GM18870 (cell line): Measurements from ENCODE around the gene SLC35E2B.
"Not testable (repeated sequence)": the region's sequence is repeated elsewhere in the genome, so short reads cannot be mapped to it uniquely, and the experiment has no call there.

Source experiments
- ATAC-seq: cut with Tn5 transposase; IDR thresholded peaks from one replicate; pipeline ENCODE4 v1.9.1; 2021; ENCODE audit warnings: moderate library complexity; ENCODE audit not compliant: unreplicated experiment

SLC35E2B gene

GRCh38 chr1:1647567-1648241 lies 44.9 kb downstream of the SLC35E2B start:
- ATAC-seq, result not testable (repeated sequence)

DNA sequence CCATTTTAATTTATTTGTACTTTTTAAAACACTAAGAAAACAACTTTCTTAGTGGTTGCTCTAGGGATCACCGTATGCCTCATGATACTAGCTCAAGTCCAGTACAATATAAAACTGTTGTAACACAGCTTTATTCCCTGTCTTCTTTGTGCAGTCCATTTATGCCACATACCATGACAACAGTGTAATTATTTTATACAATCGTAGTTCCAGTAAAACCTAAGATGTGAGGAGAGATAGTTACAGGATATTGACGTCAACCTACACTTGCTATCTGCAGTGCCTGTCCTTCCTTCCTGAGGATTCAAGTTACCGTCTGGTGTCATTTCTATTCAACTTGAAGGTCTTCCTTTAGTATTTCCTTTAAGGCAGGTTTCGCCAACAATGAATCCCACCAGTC lies 46.3 kb downstream of the SLC35E2B start:
- not testable (repeated sequence) for ATAC-seq

GRCh38 chr1:1640711-1641461 lies 51.7 kb downstream of the SLC35E2B start:
- not testable (repeated sequence) for ATAC-seq

GRCh38 chr1:1640081-1640480 lies 52.5 kb downstream of the SLC35E2B start:
- not testable (repeated sequence) for ATAC-seq

GRCh38 chr1:1639368-1639767 lies 53.2 kb downstream of the SLC35E2B start:
- not testable (repeated sequence) for ATAC-seq

DNA sequence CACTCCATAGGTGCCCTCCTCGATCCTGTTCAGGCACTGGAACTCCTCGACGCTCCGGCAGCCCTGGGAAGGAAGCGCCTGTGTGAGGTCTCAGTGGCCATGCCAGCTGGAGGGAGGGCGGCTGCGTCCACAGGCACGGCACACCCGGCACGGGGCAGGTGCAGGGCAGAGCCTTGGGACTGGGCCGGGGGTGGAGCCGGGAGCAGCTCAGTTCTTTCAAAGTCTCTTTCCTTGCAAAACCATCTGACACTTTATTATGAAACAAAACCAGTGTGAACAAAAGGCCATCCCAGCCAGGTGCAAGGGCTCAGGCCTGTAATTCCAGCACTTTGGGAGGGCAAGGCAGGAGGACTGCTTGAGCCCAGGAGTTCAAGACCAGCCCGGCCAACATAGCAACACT lies 54.1 kb downstream of the SLC35E2B start:
- not testable (repeated sequence) for ATAC-seq

DNA sequence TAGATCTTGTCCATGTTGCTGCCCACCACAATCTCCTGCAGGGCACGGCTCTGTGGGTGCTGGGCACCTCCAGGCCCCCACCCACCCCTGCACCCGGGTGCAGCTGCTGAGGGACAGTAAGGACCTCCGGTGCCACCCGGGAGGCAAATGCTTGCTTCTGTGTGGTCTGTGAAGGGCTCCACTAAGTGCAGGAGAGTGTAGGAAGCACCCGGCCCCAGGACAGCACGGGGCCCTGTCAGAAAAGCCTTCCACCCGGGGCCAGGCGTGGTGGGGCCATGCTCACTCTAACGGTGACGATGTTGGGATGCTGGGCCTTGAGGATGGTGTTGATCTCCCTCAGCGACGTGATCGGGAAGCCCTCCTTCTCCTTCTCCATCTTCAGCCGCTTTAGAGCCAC lies 55.1 kb downstream of the SLC35E2B start:
- ATAC-seq, result not testable (repeated sequence)

- ATAC-seq, result not testable (repeated sequence)
Observed at GRCh38 chr1:1636621-1637478, 55.7 kb downstream of the SLC35E2B start.

DNA sequence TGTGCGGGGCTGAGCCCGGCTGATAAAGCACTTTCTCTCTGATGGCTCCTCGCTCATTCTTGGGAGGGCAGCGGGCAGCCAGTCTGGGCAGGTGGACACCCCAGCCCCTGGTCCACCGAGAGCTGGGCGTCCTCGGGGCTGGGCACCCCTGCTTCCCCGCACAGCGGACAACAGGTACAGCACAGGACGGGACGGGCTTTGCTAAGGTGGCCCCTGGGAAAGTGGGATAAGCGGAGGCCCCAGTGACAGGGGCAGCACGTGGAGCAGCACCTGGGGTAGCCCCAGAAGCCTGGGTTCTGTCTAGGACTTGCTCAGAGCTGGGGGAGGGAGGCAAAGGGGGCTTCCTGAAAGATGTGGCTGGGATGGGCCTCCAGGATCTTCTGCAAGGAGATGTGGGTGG lies 58.0 kb downstream of the SLC35E2B start:
- ATAC-seq, result not testable (repeated sequence)

GRCh38 chr1:1633409-1633808 lies 59.2 kb downstream of the SLC35E2B start:
- ATAC-seq, result not testable (repeated sequence)

GRCh38 chr1:1631782-1632420 lies 60.7 kb downstream of the SLC35E2B start, which contains the start of gene MMP23B:
TSS of gene MMP23B (plus strand) at chr1:1632173. CDS start at chr1:1632219, 46 bp downstream.
- ATAC-seq, result no peak

GRCh38 chr1:1630965-1631781 lies 61.4 kb downstream of the SLC35E2B start:
- no peak for ATAC-seq

DNA sequence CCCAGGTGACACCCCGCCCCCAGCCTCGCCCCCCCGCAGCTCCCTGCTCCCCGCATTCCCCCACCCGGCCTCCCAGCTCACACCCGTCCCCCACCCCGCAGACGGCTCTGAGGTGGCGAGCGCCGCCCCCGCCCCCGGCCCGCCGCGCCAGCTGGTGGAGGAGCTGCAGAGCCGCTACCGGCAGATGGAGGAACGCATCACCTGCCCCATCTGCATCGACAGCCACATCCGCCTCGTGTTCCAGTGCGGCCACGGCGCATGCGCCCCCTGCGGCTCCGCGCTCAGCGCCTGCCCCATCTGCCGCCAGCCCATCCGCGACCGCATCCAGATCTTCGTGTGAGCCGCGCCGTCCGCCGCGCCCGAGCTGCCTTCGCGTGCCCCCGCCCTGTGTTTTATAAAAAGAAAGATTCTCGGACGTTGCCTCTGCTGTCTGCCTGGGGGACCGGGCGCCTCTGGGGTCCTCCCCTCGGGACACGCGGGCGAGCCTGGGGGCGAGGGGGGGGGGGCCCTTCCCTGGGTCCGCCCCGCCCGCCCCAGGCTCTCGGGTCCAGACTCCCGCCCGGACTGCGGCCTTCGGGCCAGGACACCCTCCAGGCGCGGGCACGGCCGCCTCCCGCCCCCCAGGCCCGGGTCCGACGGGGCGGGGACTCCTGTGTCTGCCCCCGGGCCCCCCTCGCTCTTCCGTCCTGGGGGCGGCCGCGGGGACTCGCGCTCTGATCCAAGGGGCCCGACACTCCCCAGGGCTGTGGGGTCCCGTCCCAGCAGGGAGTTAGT lies 62.2 kb downstream of the SLC35E2B start:
- ATAC-seq, result no peak

DNA sequence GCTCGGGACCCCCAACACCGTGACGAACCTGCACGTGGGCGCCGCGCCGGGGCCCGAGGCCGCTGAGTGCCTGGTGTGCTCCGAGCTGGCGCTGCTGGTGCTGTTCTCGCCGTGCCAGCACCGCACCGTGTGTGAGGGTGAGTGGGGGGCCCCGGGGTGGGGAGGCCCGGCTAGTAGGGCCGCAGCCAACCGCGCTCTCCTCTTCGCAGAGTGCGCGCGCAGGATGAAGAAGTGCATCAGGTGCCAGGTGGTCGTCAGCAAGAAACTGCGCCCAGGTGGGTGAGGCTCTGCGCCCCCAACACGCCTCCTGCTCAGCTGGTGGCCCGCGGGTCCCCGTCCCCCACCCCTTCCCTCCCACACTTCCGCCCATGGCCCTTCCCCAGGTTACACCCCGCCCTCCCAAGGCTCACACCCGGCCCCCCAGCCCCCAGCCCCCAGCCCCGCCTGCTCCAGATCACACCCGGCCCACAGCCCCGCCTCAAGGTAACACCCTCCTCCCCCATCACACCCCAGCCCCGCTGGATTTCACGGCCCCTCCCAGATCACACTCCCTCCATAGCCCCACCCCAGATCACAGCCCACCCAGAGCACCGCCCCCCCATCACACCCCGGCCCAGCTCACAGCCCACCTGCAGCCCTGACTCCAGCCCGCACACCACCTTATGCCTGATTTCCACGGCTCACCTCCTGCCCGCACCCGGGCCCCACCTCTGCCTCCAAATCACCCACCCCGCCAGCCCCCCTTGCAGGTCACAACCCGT lies 63.0 kb downstream of the SLC35E2B start:
- no peak for ATAC-seq

- ATAC-seq, result no peak
Observed at GRCh38 chr1:1628754-1629429, 63.7 kb downstream of the SLC35E2B start.

- ATAC-seq, result no peak
Observed at GRCh38 chr1:1627829-1628753, 64.5 kb downstream of the SLC35E2B start.
